IPS-20b (cell line): ENCODE results near the gene PSMC1.

Experiments used
- H3K27ac ChIP-seq: one replicate; pipeline ENCODE4 v1.5.1; 2013; ENCODE audit warnings: low read length
- H3K27me3 ChIP-seq: 2 replicates; pipeline ENCODE4 v1.6.1; 2013; ENCODE audit warnings: mild to moderate bottlenecking, low read length, inconsistent platforms; ENCODE audit not compliant: insufficient read depth
- H3K36me3 ChIP-seq: 2 replicates; pipeline ENCODE4 v1.6.1; 2013; ENCODE audit warnings: low read depth, mild to moderate bottlenecking, inconsistent platforms, low read length, moderate library complexity; ENCODE audit not compliant: insufficient read depth
- H3K4me1 ChIP-seq: 2 replicates; pipeline ENCODE4 v1.6.1; 2013; ENCODE audit warnings: mild to moderate bottlenecking, control low read depth, inconsistent platforms, low read length, moderate library complexity; ENCODE audit not compliant: insufficient read depth
- H3K4me3 ChIP-seq: 2 replicates; pipeline ENCODE4 v1.5.1; 2013; ENCODE audit warnings: mild to moderate bottlenecking, low read length, inconsistent platforms
- H3K9ac ChIP-seq: 2 replicates; pipeline ENCODE4 v1.6.1; 2013; ENCODE audit warnings: low read depth, mild to moderate bottlenecking, inconsistent platforms, low read length, moderate library complexity
- H3K9me3 ChIP-seq: 2 replicates; pipeline ENCODE4 v1.6.1; 2013; ENCODE audit warnings: mild to moderate bottlenecking, low read depth, low read length, inconsistent platforms; ENCODE audit not compliant: insufficient read depth

The PSMC1 gene

GRCh38 chr14:90294872-90295271 is 38.5 kb downstream of the PSMC1 start:
- Histone ChIP-seq H3K36me3 (peaks cover 60% of the 10 kb centered on the region), H3K27me3 (no peaks in the 10 kb centered on the region), H3K4me3 (no peak overlapping the region), H3K9ac (no peak overlapping the region), H3K4me1 (peaks cover 9% of the 10 kb centered on the region; the same call in 1 of the 2 replicates), H3K9me3 (no peaks in the 10 kb centered on the region), H3K27ac (no peak overlapping the region)

- Histone ChIP-seq H3K27ac (no peak overlapping the region), H3K36me3 (peaks cover 59% of the 10 kb centered on the region), H3K4me3 (no peak overlapping the region), H3K9me3 (no peaks in the 10 kb centered on the region), H3K27me3 (no peaks in the 10 kb centered on the region), H3K9ac (no peak overlapping the region), H3K4me1 (peaks cover 6% of the 10 kb centered on the region; the same call in 1 of the 2 replicates)
These were observed 39.6 kb downstream of the PSMC1 start for GRCh38 chr14:90295870-90296516.

- no peak overlapping the region for H3K9ac ChIP-seq
- 0 out of 2 replicates have a peak, but pooled peaks cover 1% of the 10 kb centered on the region for H3K4me1 ChIP-seq
- no peaks in the 10 kb centered on the region for H3K27me3 ChIP-seq
- no peak overlapping the region for H3K4me3 ChIP-seq
- no peak overlapping the region for H3K27ac ChIP-seq
- no peaks in the 10 kb centered on the region for H3K9me3 ChIP-seq
- H3K36me3 ChIP-seq: peaks cover 56% of the 10 kb centered on the region
These were observed 40.3 kb downstream of the PSMC1 start for GRCh38 chr14:90296641-90297040.

GRCh38 chr14:90297876-90298629 is 41.7 kb downstream of the PSMC1 start:
- Histone ChIP-seq H3K36me3 (peaks cover 54% of the 10 kb centered on the region), H3K9me3 (no peaks in the 10 kb centered on the region), H3K27me3 (no peaks in the 10 kb centered on the region), H3K27ac (no peak overlapping the region), H3K4me3 (no peak overlapping the region), H3K9ac (no peak overlapping the region), H3K4me1 (peaks cover 12% of the 10 kb centered on the region)

GRCh38 chr14:90299408-90299807 is 43.1 kb downstream of the PSMC1 start:
- Histone ChIP-seq H3K27me3 (no peaks in the 10 kb centered on the region), H3K4me3 (no peak overlapping the region), H3K27ac (no peak overlapping the region), H3K36me3 (peaks cover 53% of the 10 kb centered on the region), H3K4me1 (peaks cover 22% of the 10 kb centered on the region), H3K9me3 (no peaks in the 10 kb centered on the region), H3K9ac (no peak overlapping the region)

GRCh38 chr14:90300611-90301047 is 44.3 kb downstream of the PSMC1 start:
- H3K4me1 ChIP-seq: peaks cover 30% of the 10 kb centered on the region
- no peak overlapping the region for H3K9ac ChIP-seq
- H3K27me3 ChIP-seq: no peaks in the 10 kb centered on the region
- no peak overlapping the region for H3K27ac ChIP-seq
- H3K9me3 ChIP-seq: no peaks in the 10 kb centered on the region
- no peak overlapping the region for H3K4me3 ChIP-seq
- H3K36me3 ChIP-seq: peaks cover 49% of the 10 kb centered on the region

GRCh38 chr14:90301122-90301521 is 44.8 kb downstream of the PSMC1 start:
- peaks cover 44% of the 10 kb centered on the region for H3K36me3 ChIP-seq
- no peaks in the 10 kb centered on the region for H3K9me3 ChIP-seq
- H3K4me3 ChIP-seq: no peak overlapping the region
- peaks cover 30% of the 10 kb centered on the region for H3K4me1 ChIP-seq
- no peak overlapping the region for H3K27ac ChIP-seq
- no peaks in the 10 kb centered on the region for H3K27me3 ChIP-seq
- no peak overlapping the region for H3K9ac ChIP-seq

GRCh38 chr14:90301668-90302090 is 45.3 kb downstream of the PSMC1 start:
- no peaks in the 10 kb centered on the region for H3K9me3 ChIP-seq
- peaks cover 38% of the 10 kb centered on the region for H3K36me3 ChIP-seq
- no peak overlapping the region for H3K27ac ChIP-seq
- H3K9ac ChIP-seq: peak overlapping the region; percentile 7; the same call in 1 of the 2 replicates
- no peak overlapping the region for H3K4me3 ChIP-seq
- H3K27me3 ChIP-seq: no peaks in the 10 kb centered on the region
- peaks cover 30% of the 10 kb centered on the region for H3K4me1 ChIP-seq

GRCh38 chr14:90302529-90303303 is 46.4 kb downstream of the PSMC1 start:
- H3K36me3 ChIP-seq: peaks cover 32% of the 10 kb centered on the region

GRCh38 chr14:90303473-90303872 is 47.1 kb downstream of the PSMC1 start:
- Histone ChIP-seq H3K9me3 (no peaks in the 10 kb centered on the region), H3K4me3 (peak overlapping the region; percentile 45; the same call in 1 of the 2 replicates), H3K4me1 (peaks cover 30% of the 10 kb centered on the region), H3K27me3 (no peaks in the 10 kb centered on the region), H3K36me3 (peaks cover 26% of the 10 kb centered on the region), H3K9ac (no peak overlapping the region), H3K27ac (no peak overlapping the region)

More at GRCh38 chr14:90302529-90303303, 46.4 kb downstream of the PSMC1 start:
- peak overlapping the region; percentile 7; the same call in 1 of the 2 replicates for H3K9ac ChIP-seq
- H3K4me3 ChIP-seq: peak overlapping the region; percentile 45
- peaks cover 30% of the 10 kb centered on the region for H3K4me1 ChIP-seq
- H3K9me3 ChIP-seq: no peaks in the 10 kb centered on the region
- peak overlapping the region; percentile 61 for H3K27ac ChIP-seq
- no peaks in the 10 kb centered on the region for H3K27me3 ChIP-seq

- Histone ChIP-seq H3K9me3 (no peaks in the 10 kb centered on the region), H3K4me1 (peaks cover 30% of the 10 kb centered on the region), H3K36me3 (peaks cover 26% of the 10 kb centered on the region), H3K9ac (no peak overlapping the region), H3K27ac (no peak overlapping the region), H3K27me3 (no peaks in the 10 kb centered on the region), H3K4me3 (no peak overlapping the region)
These were observed 48.1 kb downstream of the PSMC1 start for GRCh38 chr14:90304502-90304901.
